HepG2 (cell line): Measurements from ENCODE around the gene DHTKD1. TPM values are rescaled to one million over a fixed set of nuclear protein-coding genes. Genes with fewer than 3 reads are reported as not detected.
A peak's percentile ranks its signal among the peaks of the same experiment; 100 is the strongest.

Source experiments
- FOXA1 ChIP-seq, 2 experiments: fragments of 450-650 bp in 1 of 2; sonication (generic) in 1 of 2; formaldehyde crosslinking in 1 of 2; IDR thresholded peaks; 2 replicates each; pipeline versions ENCODE4 v1.4.0 to v1.6.1; 2016 to 2020; ENCODE audit warnings: missing genetic modification reagents in 1 of 2
- HOXA5 ChIP-seq: sonication (generic); formaldehyde crosslinking; IDR thresholded peaks from 2 replicates; pipeline ENCODE4 v1.4.0; 2020; ENCODE audit warnings: missing genetic modification reagents
- JUN ChIP-seq: sonication (generic); formaldehyde crosslinking; IDR thresholded peaks from 2 replicates; pipeline ENCODE4 v1.4.0; 2020; ENCODE audit warnings: mild to moderate bottlenecking, missing genetic modification reagents
- KLF9 ChIP-seq: IDR thresholded peaks from 2 replicates; pipeline ENCODE4 v1.6.1; 2016; ENCODE audit warnings: low read depth
- MYNN ChIP-seq: sonication (generic); formaldehyde crosslinking; IDR thresholded peaks from 2 replicates; pipeline ENCODE4 v1.4.0; 2020; ENCODE audit warnings: mild to moderate bottlenecking, low read depth, missing genetic modification reagents
- NFYB ChIP-seq: sonication (generic); formaldehyde crosslinking; IDR thresholded peaks from 2 replicates; pipeline ENCODE4 v1.4.0; 2020; ENCODE audit warnings: missing genetic modification reagents
- NRL ChIP-seq: sonication (generic); formaldehyde crosslinking; IDR thresholded peaks from 2 replicates; pipeline ENCODE4 v1.5.0; 2020; ENCODE audit warnings: missing genetic modification reagents, mild to moderate bottlenecking, moderate library complexity, borderline replicate concordance
- PHF20 ChIP-seq: sonication (generic); formaldehyde crosslinking; IDR thresholded peaks from 2 replicates; pipeline ENCODE4 v1.5.0; 2020; ENCODE audit warnings: mild to moderate bottlenecking, missing genetic modification reagents
- PRDM15 ChIP-seq: sonication (generic); formaldehyde crosslinking; IDR thresholded peaks from 2 replicates; pipeline ENCODE4 v1.4.0; 2020; ENCODE audit warnings: missing genetic modification reagents
- SAP130 ChIP-seq: IDR thresholded peaks from 2 replicates; pipeline ENCODE4 v1.6.1; 2016; ENCODE audit warnings: low read depth
- SNAPC4 ChIP-seq: sonication (generic); formaldehyde crosslinking; IDR thresholded peaks from 2 replicates; pipeline ENCODE4 v1.4.0; 2020; ENCODE audit warnings: mild to moderate bottlenecking, missing genetic modification reagents
- TGIF2 ChIP-seq: IDR thresholded peaks from 2 replicates; pipeline ENCODE4 v1.6.1; 2016; ENCODE audit warnings: control low read depth, missing compliant biosample characterization
- THAP8 ChIP-seq: sonication (generic); formaldehyde crosslinking; IDR thresholded peaks from 2 replicates; pipeline ENCODE4 v1.5.1; 2020; ENCODE audit warnings: missing genetic modification reagents, mild to moderate bottlenecking, borderline replicate concordance
- ZBTB46 ChIP-seq: sonication (generic); formaldehyde crosslinking; IDR thresholded peaks from 2 replicates; pipeline ENCODE4 v1.4.0; 2020; ENCODE audit warnings: mild to moderate bottlenecking, missing genetic modification reagents, borderline replicate concordance
- ZKSCAN5 ChIP-seq: sonication (generic); formaldehyde crosslinking; IDR thresholded peaks from 2 replicates; pipeline ENCODE4 v1.5.1; 2020; ENCODE audit warnings: mild to moderate bottlenecking, missing genetic modification reagents
- ZNF232 ChIP-seq: sonication (generic); formaldehyde crosslinking; IDR thresholded peaks from 2 replicates; pipeline ENCODE4 v1.4.0; 2020; ENCODE audit warnings: missing genetic modification reagents, borderline replicate concordance
- ZNF572 ChIP-seq: sonication (generic); formaldehyde crosslinking; IDR thresholded peaks from 2 replicates; pipeline ENCODE4 v1.5.1; 2020; ENCODE audit warnings: mild to moderate bottlenecking, missing genetic modification reagents
- polyA plus RNA-seq, 8 experiments: library from polyadenylated mRNA; depleted of rRNA in 3 of 8; stranded (reverse) in 7 of 8; unstranded in 1 of 8; fragments of >200 nt; fragmentation: Illumina TruSeq in 4 of 8; extraction: Trizol in 4 of 8; gene quantifications; 2 replicates each; pipeline versions ENCODE4 v1.2.1 to v1.2.3, GENCODE V29; 2011 to 2016; ENCODE audit warnings: low read depth in 4 of 8, missing spikeins in 1 of 8, mixed read lengths in 1 of 8; ENCODE audit not compliant: insufficient read depth in 1 of 8
- total RNA-seq, 5 experiments: library from RNA; depleted of rRNA; stranded (reverse); fragments of >200 nt; fragmentation: Illumina TruSeq; extraction: Trizol; gene quantifications; 2 replicates each; pipeline ENCODE4 v1.2.3, GENCODE V29; 2016; ENCODE audit warnings: low read depth in 1 of 5

Gene DHTKD1
- total and polyA plus RNA-seq, 2 of the 13 experiments (the other 11 are each of a cell fraction or from before 2014, with no cell fraction given) = 9.6 to 14.1 TPM

- TF ChIP-seq FOXA1 (IDR thresholded peaks at IDR 0.05) = no peak
- TF ChIP-seq FOXA1 (CRISPR knock-in tag; IDR thresholded peaks at IDR 0.05) = no peak
- TF ChIP-seq THAP8 (CRISPR knock-in tag) = no peak; the same call in 1 of the 2 replicates
- no peak for TF ChIP-seq PRDM15 (CRISPR knock-in tag)
- no peak for TF ChIP-seq ZBTB46 (CRISPR knock-in tag)
- TF ChIP-seq MYNN = no peak
- TF ChIP-seq NFYB = peak; percentile 44; the same call in 1 of the 2 replicates
- peak; percentile 79 for TF ChIP-seq PHF20 (CRISPR knock-in tag)
- TF ChIP-seq NRL (CRISPR knock-in tag) = no peak
- TF ChIP-seq SNAPC4 = no peak
- TF ChIP-seq JUN = no peak
- no peak for TF ChIP-seq ZNF232
- TF ChIP-seq ZKSCAN5 (CRISPR knock-in tag) = no peak
- TF ChIP-seq ZNF572 (CRISPR knock-in tag) = no peak
- TF ChIP-seq SAP130 (CRISPR knock-in tag) = peak; percentile 17
- 0 out of 2 replicates have a peak, but pooled peaks have one; percentile 25 for TF ChIP-seq HOXA5 (CRISPR knock-in tag)
- no peak for TF ChIP-seq TGIF2 (CRISPR knock-in tag)
- no peak for TF ChIP-seq KLF9 (CRISPR knock-in tag)
These were observed 25.7 kb upstream of the DHTKD1 start, which contains the start of gene UPF2 (continued) for GRCh38 chr10:12042797-12043651.
